Dermis microvascular lymphatic vessel endothelial cell (primary cell): ENCODE measurements around the gene TUBGCP3. TPM values are rescaled to one million over a fixed set of nuclear protein-coding genes. Genes with fewer than 3 reads are reported as not detected.
A peak's percentile ranks its signal among the peaks of the same experiment; 100 is the strongest.
"Not testable (repeated sequence)": the region's sequence is repeated elsewhere in the genome, so short reads cannot be mapped to it uniquely, and the experiment has no call there.

ENCODE experiments used
- DNase-seq, 2 donors: peaks; one replicate each; pipeline versions ENCODE4 v3.0.0 to v3.0.0-alpha.2; 2010; ENCODE audit warnings: low read depth in 2 of 2
- total RNA-seq: library from RNA; depleted of rRNA; stranded (reverse); fragments of >200 nt; gene quantifications from 2 replicates; pipeline ENCODE4 v1.2.1, GENCODE V29; 2014

TUBGCP3 gene
- total RNA-seq, 1 donor from 2014 or later: 16.0 TPM

GRCh38 chr13:112579310-112579843 is 8.6 kb downstream of the TUBGCP3 start:
- DNase-seq: no peak

- DNase-seq: no peak
Observed at GRCh38 chr13:112576768-112577167, 11.2 kb downstream of the TUBGCP3 start.

GRCh38 chr13:112576191-112576590 is 11.8 kb downstream of the TUBGCP3 start:
- no peak for DNase-seq

GRCh38 chr13:112575675-112576074 is 12.3 kb downstream of the TUBGCP3 start:
- DNase-seq: no peak

GRCh38 chr13:112574834-112575613 is 12.9 kb downstream of the TUBGCP3 start:
- no peak for DNase-seq

GRCh38 chr13:112574416-112574815 is 13.5 kb downstream of the TUBGCP3 start:
- peak in 1 of 2 donors; percentile 74 for DNase-seq

GRCh38 chr13:112573710-112574109 is 14.2 kb downstream of the TUBGCP3 start:
- no peak for DNase-seq

GRCh38 chr13:112572366-112572765 is 15.6 kb downstream of the TUBGCP3 start:
- DNase-seq: no peak

- DNase-seq: peak in 1 of 2 donors; percentile 43
Observed at GRCh38 chr13:112569821-112570220, 18.1 kb downstream of the TUBGCP3 start.

GRCh38 chr13:112567161-112567862 is 20.6 kb downstream of the TUBGCP3 start:
- DNase-seq: no peak

GRCh38 chr13:112562786-112563383 is 25.1 kb downstream of the TUBGCP3 start:
- DNase-seq: no peak

- no peak for DNase-seq
Observed at GRCh38 chr13:112562254-112562653, 25.7 kb downstream of the TUBGCP3 start.

- DNase-seq: no peak
Observed at GRCh38 chr13:112561478-112561877, 26.5 kb downstream of the TUBGCP3 start.

GRCh38 chr13:112558696-112559418 is 29.1 kb downstream of the TUBGCP3 start:
- peak; percentile 64 to 94 for DNase-seq

- no peak for DNase-seq
Observed at GRCh38 chr13:112556600-112556999, 31.4 kb downstream of the TUBGCP3 start.

- no peak for DNase-seq
Observed at GRCh38 chr13:112554214-112554850, 33.6 kb downstream of the TUBGCP3 start.

GRCh38 chr13:112548975-112549374 is 39.0 kb downstream of the TUBGCP3 start:
- not testable (repeated sequence) for DNase-seq

- peak in 1 of 2 donors; percentile 44 for DNase-seq
Observed at GRCh38 chr13:112545856-112546255, 42.1 kb downstream of the TUBGCP3 start.

GRCh38 chr13:112532837-112533745 is 54.9 kb downstream of the TUBGCP3 start:
- no peak for DNase-seq

GRCh38 chr13:112531263-112531794 is 56.6 kb downstream of the TUBGCP3 start:
- DNase-seq: no peak
